GM12892 (cell line): ENCODE results near the gene CRYGN.

Source experiments
- POLR2A ChIP-seq: IDR thresholded peaks from 2 replicates; pipeline ENCODE4 v1.6.1; 2011; ENCODE audit warnings: low read depth, low read length, control low read depth
- POLR2AphosphoS5 ChIP-seq: IDR thresholded peaks from 2 replicates; pipeline ENCODE4 v1.6.1; 2011; ENCODE audit warnings: low read depth, low read length, control low read depth
- TAF1 ChIP-seq: IDR thresholded peaks from 2 replicates; pipeline ENCODE4 v1.6.1; 2011; ENCODE audit warnings: low read depth, mild to moderate bottlenecking, control low read depth, low read length, borderline replicate concordance

DNA sequence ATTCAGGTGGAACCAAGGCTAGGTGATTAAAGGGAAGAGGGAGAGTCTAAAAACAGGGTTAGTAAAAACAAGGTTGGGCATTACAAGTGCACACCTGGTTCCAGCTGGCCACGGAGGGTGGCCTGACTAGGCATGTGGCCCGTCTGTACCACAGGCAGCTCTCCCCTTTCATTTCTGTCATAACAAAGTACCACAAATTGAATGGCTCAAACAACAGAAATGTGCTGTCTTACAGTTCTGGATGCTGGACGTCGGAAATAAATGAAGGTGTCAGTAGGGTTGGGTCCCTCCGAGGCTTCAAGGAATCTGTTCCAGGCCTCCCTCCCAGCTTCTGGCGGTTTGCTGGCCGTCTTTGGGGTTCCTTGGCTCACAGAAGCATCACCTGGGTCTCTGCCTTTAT is 16.7 kb downstream of the CRYGN start:
- no peak for TF ChIP-seq POLR2A
- TF ChIP-seq TAF1, result no peak
- no peak for TF ChIP-seq POLR2AphosphoS5
